Sigmoid colon (tissue), 7 donors: ENCODE results near the gene AGAP2. TPM values are rescaled to one million over a fixed set of nuclear protein-coding genes. Genes with fewer than 3 reads are reported as not detected.

Experiments
- DNase-seq: peaks from one replicate; pipeline ENCODE4 v3.0.0-alpha.2; 2019
- H3K27ac ChIP-seq, 4 donors: fragments of 200-600 bp; sonication (generic); one replicate each; pipeline ENCODE4 v1.5.1; 2016 to 2019; ENCODE audit warnings: mild to moderate bottlenecking in 1 of 4
- H3K27me3 ChIP-seq, 3 donors: fragments of 200-600 bp; sonication (generic); one replicate each; pipeline ENCODE4 v1.5.1; 2019; ENCODE audit warnings: mild to moderate bottlenecking in 1 of 3
- H3K36me3 ChIP-seq, 4 donors: fragments of 200-600 bp; sonication (generic); one replicate each; pipeline ENCODE4 v1.5.1; 2016 to 2019
- H3K4me1 ChIP-seq, 4 donors: fragments of 200-600 bp; sonication (generic); one replicate each; pipeline ENCODE4 v1.5.1; 2017 to 2019
- H3K4me3 ChIP-seq, 4 donors: fragments of 200-600 bp; sonication (generic); one replicate each; pipeline ENCODE4 v1.5.1; 2017 to 2019; ENCODE audit warnings: mild to moderate bottlenecking in 2 of 4, moderate library complexity in 1 of 4
- H3K9me3 ChIP-seq, 4 donors: fragments of 200-600 bp in 3 of 4; sonication (generic) in 3 of 4; one replicate each; pipeline versions ENCODE4 v1.5.1 to v1.6.1; 2013 to 2019
- EP300 ChIP-seq, 4 donors: sonication (generic); formaldehyde crosslinking; IDR thresholded peaks; one replicate each; pipeline ENCODE4 v1.6.1; 2017; ENCODE audit warnings: antibody characterized with exemption in 4 of 4
- POLR2A ChIP-seq, 2 donors: fragments of 450-650 bp; IDR thresholded peaks; one replicate each; pipeline ENCODE4 v1.6.1; 2016; ENCODE audit warnings: antibody characterized with exemption in 2 of 2, mild to moderate bottlenecking in 2 of 2, moderate library complexity in 2 of 2
- POLR2AphosphoS5 ChIP-seq, 4 donors: sonication (generic); formaldehyde crosslinking; IDR thresholded peaks; one replicate each; pipeline ENCODE4 v1.6.1; 2017; ENCODE audit warnings: antibody characterized with exemption in 4 of 4
- WGBS, 2 donors: extraction: QIAGEN DNeasy Blood & Tissue Kit; methylation state at CpG; one replicate each; pipeline ENCODE4 v1.1.7; 2013; 5-methylcytosine and 5-hydroxymethylcytosine counted together
- intact Hi-C: fragments of 100-400 bp; cut with DNase I; formaldehyde crosslinking; loops from one replicate; pipeline ENCODE4 v1.15.1; 2023
- polyA plus RNA-seq, 3 donors: library from polyadenylated mRNA; stranded (reverse); fragments of 200-250 nt; gene quantifications; one replicate each; pipeline ENCODE4 v1.2.3, GENCODE V29; 2013
- total RNA-seq, 4 donors: library from RNA; depleted of rRNA; stranded (reverse); fragments of >200 nt; gene quantifications; one replicate each; pipeline ENCODE4 v1.1.0, GENCODE V29; 2016
- TF ChIP-seq, protein P1 (sequence below), 4 experiments: fragments of 450-650 bp in 3 of 4; fragments of 200-600 bp in 1 of 4; IDR thresholded peaks; one replicate each; pipeline ENCODE4 v1.5.1; 2016 to 2019; ENCODE audit warnings: antibody characterized with exemption in 4 of 4, mild to moderate bottlenecking in 3 of 4, moderate library complexity in 2 of 4
- donor health status: healthy with polysubstance abuse.
- donor health status: Bipolar disorder and iron deficiency.
- donor health status: healthy.

Gene AGAP2
- total and polyA plus RNA-seq, 7 donors, result under 0.01 to 6.4 (median 1.4) TPM

- TF ChIP-seq, protein P1, sequence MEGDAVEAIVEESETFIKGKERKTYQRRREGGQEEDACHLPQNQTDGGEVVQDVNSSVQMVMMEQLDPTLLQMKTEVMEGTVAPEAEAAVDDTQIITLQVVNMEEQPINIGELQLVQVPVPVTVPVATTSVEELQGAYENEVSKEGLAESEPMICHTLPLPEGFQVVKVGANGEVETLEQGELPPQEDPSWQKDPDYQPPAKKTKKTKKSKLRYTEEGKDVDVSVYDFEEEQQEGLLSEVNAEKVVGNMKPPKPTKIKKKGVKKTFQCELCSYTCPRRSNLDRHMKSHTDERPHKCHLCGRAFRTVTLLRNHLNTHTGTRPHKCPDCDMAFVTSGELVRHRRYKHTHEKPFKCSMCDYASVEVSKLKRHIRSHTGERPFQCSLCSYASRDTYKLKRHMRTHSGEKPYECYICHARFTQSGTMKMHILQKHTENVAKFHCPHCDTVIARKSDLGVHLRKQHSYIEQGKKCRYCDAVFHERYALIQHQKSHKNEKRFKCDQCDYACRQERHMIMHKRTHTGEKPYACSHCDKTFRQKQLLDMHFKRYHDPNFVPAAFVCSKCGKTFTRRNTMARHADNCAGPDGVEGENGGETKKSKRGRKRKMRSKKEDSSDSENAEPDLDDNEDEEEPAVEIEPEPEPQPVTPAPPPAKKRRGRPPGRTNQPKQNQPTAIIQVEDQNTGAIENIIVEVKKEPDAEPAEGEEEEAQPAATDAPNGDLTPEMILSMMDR (IDR thresholded peaks at IDR 0.05), result no peak
- no peak for TF ChIP-seq EP300 (IDR thresholded peaks at IDR 0.05)
- TF ChIP-seq POLR2AphosphoS5 (IDR thresholded peaks at IDR 0.05), result no peak
- no peak for TF ChIP-seq POLR2A (IDR thresholded peaks at IDR 0.05)
- Histone ChIP-seq H3K36me3 (peaks cover 0 to 17% (median 0%) of the 10 kb centered on the region in 4 donors), H3K27ac (no peak overlapping the region), H3K4me1 (peaks cover 0 to 19% (median 14%) of the 10 kb centered on the region in 4 donors), H3K9me3 (no peaks in the 10 kb centered on the region), H3K4me3 (no peak overlapping the region), H3K27me3 (no peaks in the 10 kb centered on the region)
- DNase-seq, result no peak
- intact Hi-C loops, result loop anchor here (10.0 kb wide), 1 partner anchor 55 kb away; no protein-coding TSS in a partner anchor
- WGBS, 2 donors, result 70 to 79% methylated on average over 1 of the region's 1 CpG
Observed at GRCh38 chr12:57779736-57780135, 41.2 kb upstream of the AGAP2 start.

GRCh38 chr12:57777911-57778310 lies 39.4 kb upstream of the AGAP2 start:
- no peak overlapping the region for H3K27ac ChIP-seq
- H3K36me3 ChIP-seq, result peaks cover 0 to 12% (median 0%) of the 10 kb centered on the region in 4 donors
- TF ChIP-seq POLR2A (IDR thresholded peaks at IDR 0.05), result no peak
- no peak for TF ChIP-seq EP300 (IDR thresholded peaks at IDR 0.05)
- TF ChIP-seq, protein P1 (IDR thresholded peaks at IDR 0.05), result no peak
- no peak for TF ChIP-seq POLR2AphosphoS5 (IDR thresholded peaks at IDR 0.05)
- intact Hi-C loops, result no loop called here
- no peak overlapping the region for H3K4me3 ChIP-seq
- H3K4me1 ChIP-seq, result peaks cover 0 to 14% (median 11%) of the 10 kb centered on the region in 4 donors
- WGBS, 2 donors, result 94% methylated on average over 7 of the region's 7 CpGs
- DNase-seq, result no peak
- no peaks in the 10 kb centered on the region for H3K9me3 ChIP-seq
- no peaks in the 10 kb centered on the region for H3K27me3 ChIP-seq

DNA sequence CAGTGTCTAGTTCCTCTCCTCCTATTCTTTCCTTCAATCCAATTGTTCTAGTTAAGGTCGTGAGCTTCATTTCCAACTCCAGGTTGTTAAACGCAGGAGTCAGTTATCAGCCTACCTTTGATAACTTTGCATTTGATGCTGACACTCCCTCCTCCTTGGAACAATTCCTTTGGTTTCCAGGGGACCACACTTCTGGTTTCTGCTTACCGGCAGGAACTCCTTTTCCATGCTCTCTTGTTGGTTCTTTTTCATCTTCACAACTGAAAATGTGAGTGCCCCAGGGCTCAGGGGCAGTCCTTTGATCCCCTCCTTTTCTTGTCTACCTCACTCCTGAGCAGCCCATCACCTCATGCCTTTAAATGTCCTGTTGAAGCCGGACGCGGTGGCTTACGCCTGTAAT lies 38.8 kb upstream of the AGAP2 start:
- peaks cover 0 to 14% (median 10%) of the 10 kb centered on the region in 4 donors for H3K4me1 ChIP-seq
- WGBS, 2 donors, result 93 to 94% methylated on average over 7 of the region's 7 CpGs
- H3K4me3 ChIP-seq, result no peak overlapping the region
- no peaks in the 10 kb centered on the region for H3K27me3 ChIP-seq
- no peaks in the 10 kb centered on the region for H3K9me3 ChIP-seq
- H3K36me3 ChIP-seq, result peaks cover 0 to 12% (median 0%) of the 10 kb centered on the region in 4 donors
- intact Hi-C loops, result no loop called here
- TF ChIP-seq, protein P1 (IDR thresholded peaks at IDR 0.05), result no peak
- no peak for TF ChIP-seq POLR2AphosphoS5 (IDR thresholded peaks at IDR 0.05)
- no peak for TF ChIP-seq POLR2A (IDR thresholded peaks at IDR 0.05)
- no peak for TF ChIP-seq EP300 (IDR thresholded peaks at IDR 0.05)
- no peak overlapping the region for H3K27ac ChIP-seq
- no peak for DNase-seq

GRCh38 chr12:57776247-57776587 lies 37.7 kb upstream of the AGAP2 start:
- WGBS, 2 donors, result 89 to 94% methylated on average over 2 of the region's 2 CpGs
- DNase-seq, result no peak
- H3K27me3 ChIP-seq, result no peaks in the 10 kb centered on the region
- H3K9me3 ChIP-seq, result no peaks in the 10 kb centered on the region
- H3K4me3 ChIP-seq, result no peak overlapping the region
- H3K27ac ChIP-seq, result no peak overlapping the region
- peaks cover 0 to 12% (median 0%) of the 10 kb centered on the region in 4 donors for H3K36me3 ChIP-seq
- TF ChIP-seq POLR2AphosphoS5 (IDR thresholded peaks at IDR 0.05) (no peak), EP300 (IDR thresholded peaks at IDR 0.05) (no peak), POLR2A (IDR thresholded peaks at IDR 0.05) (no peak)
- intact Hi-C loops, result no loop called here
- H3K4me1 ChIP-seq, result peaks cover 0 to 15% (median 13%) of the 10 kb centered on the region in 4 donors

- intact Hi-C loops, result no loop called here
- TF ChIP-seq EP300 (IDR thresholded peaks at IDR 0.05) (no peak), POLR2AphosphoS5 (IDR thresholded peaks at IDR 0.05) (no peak), POLR2A (IDR thresholded peaks at IDR 0.05) (no peak)
- TF ChIP-seq, protein P1 (IDR thresholded peaks at IDR 0.05), result no peak
- H3K36me3 ChIP-seq, result peaks cover 0 to 12% (median 0%) of the 10 kb centered on the region in 4 donors
- H3K4me3 ChIP-seq, result no peak overlapping the region
- H3K27me3 ChIP-seq, result no peaks in the 10 kb centered on the region
- H3K4me1 ChIP-seq, result peaks cover 0 to 20% (median 17%) of the 10 kb centered on the region in 4 donors
- no peaks in the 10 kb centered on the region for H3K9me3 ChIP-seq
- H3K27ac ChIP-seq, result no peak overlapping the region
- 83 to 87% methylated on average over 4 of the region's 4 CpGs for WGBS, 2 donors
- DNase-seq, result no peak
Observed at GRCh38 chr12:57775563-57776246, 37.2 kb upstream of the AGAP2 start.
